H9 (cell line): ENCODE measurements around the gene CDC14A. TPM values are rescaled to one million over a fixed set of nuclear protein-coding genes. Genes with fewer than 3 reads are reported as not detected.
A peak's percentile ranks its signal among the peaks of the same experiment; 100 is the strongest.

ENCODE experiments used
- DNase-seq: peaks from one replicate; pipeline ENCODE4 v3.0.0-alpha.2; 2017
- H2AFZ ChIP-seq: one replicate; pipeline ENCODE4 v1.6.1; 2013; ENCODE audit warnings: mild to moderate bottlenecking, low read length, control low read depth, moderate library complexity
- H2AK5ac ChIP-seq: 2 replicates; pipeline ENCODE4 v1.6.1; 2013; ENCODE audit warnings: low read length, control low read depth, mixed read lengths; ENCODE audit not compliant: insufficient read length
- H2BK120ac ChIP-seq: one replicate; pipeline ENCODE4 v1.6.1; 2013; ENCODE audit warnings: low read depth, mild to moderate bottlenecking, low read length, control low read depth, inconsistent platforms; ENCODE audit not compliant: poor library complexity, severe bottlenecking
- H2BK12ac ChIP-seq: 2 replicates; pipeline ENCODE4 v1.6.1; 2013; ENCODE audit warnings: low read length, control low read depth, mixed read lengths, low read depth; ENCODE audit not compliant: insufficient read length
- H2BK15ac ChIP-seq: 2 replicates; pipeline ENCODE4 v1.6.1; 2013; ENCODE audit warnings: low read depth, low read length, control low read depth
- H2BK20ac ChIP-seq: one replicate; pipeline ENCODE4 v1.6.1; 2013; ENCODE audit warnings: low read depth, mild to moderate bottlenecking, low read length, control low read depth, inconsistent platforms; ENCODE audit not compliant: poor library complexity, severe bottlenecking
- H2BK5ac ChIP-seq: 2 replicates; pipeline ENCODE4 v1.6.1; 2013; ENCODE audit warnings: low read length, control low read depth, mixed read lengths; ENCODE audit not compliant: insufficient read length
- H3K14ac ChIP-seq: 2 replicates; pipeline ENCODE4 v1.6.1; 2013; ENCODE audit warnings: low read length, control low read depth; ENCODE audit not compliant: insufficient read depth
- H3K18ac ChIP-seq: 2 replicates; pipeline ENCODE4 v1.6.1; 2013; ENCODE audit warnings: low read depth, mild to moderate bottlenecking, mixed read lengths, low read length, control low read depth; ENCODE audit not compliant: insufficient read length
- H3K23ac ChIP-seq: 2 replicates; pipeline ENCODE4 v1.6.1; 2013; ENCODE audit warnings: low read length, control low read depth, mixed read lengths, low read depth; ENCODE audit not compliant: insufficient read length
- H3K23me2 ChIP-seq: 2 replicates; pipeline ENCODE4 v1.6.1; 2013; ENCODE audit warnings: low read depth, mild to moderate bottlenecking, mixed read lengths, low read length, control low read depth; ENCODE audit not compliant: insufficient read length, poor library complexity, severe bottlenecking
- H3K27ac ChIP-seq: 2 replicates; pipeline ENCODE4 v1.5.1; 2013; ENCODE audit warnings: low read length, control low read depth, mixed read lengths, low read depth; ENCODE audit not compliant: insufficient read length
- H3K27me3 ChIP-seq: 2 replicates; pipeline ENCODE4 v1.6.1; 2013; ENCODE audit warnings: low read length, control low read depth, inconsistent platforms; ENCODE audit not compliant: insufficient read depth
- H3K4ac ChIP-seq: 2 replicates; pipeline ENCODE4 v1.6.1; 2013; ENCODE audit warnings: low read depth, mild to moderate bottlenecking, control low read depth, inconsistent platforms, low read length, moderate library complexity
- H3K4me1 ChIP-seq: 2 replicates; pipeline ENCODE4 v1.6.1; 2013; ENCODE audit warnings: low read length, control low read depth, inconsistent platforms; ENCODE audit not compliant: insufficient read depth
- H3K4me2 ChIP-seq: 2 replicates; pipeline ENCODE4 v1.6.1; 2013; ENCODE audit warnings: low read length, control low read depth, mixed read lengths; ENCODE audit not compliant: insufficient read length, insufficient read depth
- H3K56ac ChIP-seq: 2 replicates; pipeline ENCODE4 v1.6.1; 2013; ENCODE audit warnings: low read depth, mild to moderate bottlenecking, mixed read lengths, low read length, control low read depth; ENCODE audit not compliant: insufficient read length
- H3K79me1 ChIP-seq: 2 replicates; pipeline ENCODE4 v1.6.1; 2013; ENCODE audit warnings: low read depth, mild to moderate bottlenecking, moderate library complexity, low read length, control low read depth, inconsistent platforms; ENCODE audit not compliant: insufficient read depth, poor library complexity, severe bottlenecking
- H3K79me2 ChIP-seq: 2 replicates; pipeline ENCODE4 v1.6.1; 2013; ENCODE audit warnings: low read length, control low read depth, inconsistent platforms; ENCODE audit not compliant: insufficient read depth
- H3K9ac ChIP-seq: 2 replicates; pipeline ENCODE4 v1.6.1; 2013; ENCODE audit warnings: low read length, control low read depth, mixed read lengths; ENCODE audit not compliant: insufficient read length; ENCODE audit errors: extremely low read depth
- H3K9me3 ChIP-seq: one replicate; pipeline ENCODE4 v1.6.1; 2013; ENCODE audit warnings: low read depth, low read length, inconsistent platforms; ENCODE audit not compliant: control insufficient read depth
- H3T11ph ChIP-seq: one replicate; pipeline ENCODE4 v1.6.1; 2013; ENCODE audit warnings: mild to moderate bottlenecking, low read length, control low read depth, inconsistent platforms
- H4K20me1 ChIP-seq: one replicate; pipeline ENCODE4 v1.6.1; 2013; ENCODE audit not compliant: control insufficient read depth, insufficient read length, insufficient read depth
- H4K5ac ChIP-seq: 2 replicates; pipeline ENCODE4 v1.6.1; 2013; ENCODE audit warnings: low read depth, mild to moderate bottlenecking, mixed read lengths, low read length, control low read depth; ENCODE audit not compliant: insufficient read length
- H4K8ac ChIP-seq: replicated peaks from 2 replicates; pipeline ENCODE4 v1.6.1; 2013; ENCODE audit warnings: low read length, control low read depth, mixed read lengths, low read depth; ENCODE audit not compliant: insufficient read length
- H4K91ac ChIP-seq: 2 replicates; pipeline ENCODE4 v1.6.1; 2013; ENCODE audit warnings: low read depth, mild to moderate bottlenecking, moderate library complexity, mixed read lengths, low read length, control low read depth; ENCODE audit not compliant: insufficient read length
- H3K27ac Mint-ChIP-seq, 3 experiments: 2 replicates in 2 of 3; 3 replicates in 1 of 3; pipeline ENCODE4 v1.8.0; 2020 to 2021; ENCODE audit warnings: mixed read lengths in 3 of 3, mild to moderate bottlenecking in 1 of 3, moderate library complexity in 1 of 3
- H3K27me3 Mint-ChIP-seq: 2 replicates; pipeline ENCODE4 v1.8.0; 2021; ENCODE audit warnings: low read depth, mild to moderate bottlenecking, moderate library complexity, mixed read lengths
- H3K36me3 Mint-ChIP-seq, 3 experiments: 2 replicates in 2 of 3; 3 replicates in 1 of 3; pipeline ENCODE4 v1.8.0; 2020 to 2021; ENCODE audit warnings: low read depth in 3 of 3, mixed read lengths in 3 of 3; ENCODE audit not compliant: insufficient read depth in 1 of 3
- H3K4me1 Mint-ChIP-seq, 2 experiments: 2 replicates each; pipeline ENCODE4 v1.8.0; 2020; ENCODE audit warnings: mixed read lengths in 2 of 2
- H3K4me3 Mint-ChIP-seq, 2 experiments: 2 replicates in 1 of 2; 3 replicates in 1 of 2; pipeline ENCODE4 v1.8.0; 2020 to 2021; ENCODE audit warnings: mild to moderate bottlenecking in 2 of 2, mixed read lengths in 2 of 2, moderate library complexity in 1 of 2
- H3K9me3 Mint-ChIP-seq, 2 experiments: 2 replicates in 1 of 2; 3 replicates in 1 of 2; pipeline ENCODE4 v1.8.0; 2020; ENCODE audit warnings: mild to moderate bottlenecking in 2 of 2, mixed read lengths in 2 of 2, moderate library complexity in 1 of 2
- WGBS: extraction: QIAGEN DNeasy Blood & Tissue Kit; methylation state at CpG from one replicate; pipeline ENCODE4 v1.1.7; 2013; ENCODE audit warnings: missing lambda C conversion rate, low lambda C conversion rate, mixed read lengths; ENCODE audit not compliant: insufficient read length; ENCODE audit errors: extremely low coverage; 5-methylcytosine and 5-hydroxymethylcytosine counted together
- total RNA-seq: library from RNA; stranded (reverse); gene quantifications from 2 replicates; pipeline ENCODE4 v1.2.1, GENCODE V29; 2021
- TF ChIP-seq, protein P1 (sequence below): fragments of 200-600 bp; sonication (generic); conservative IDR thresholded peaks from 3 replicates; pipeline ENCODE4 v1.8.0; 2021; ENCODE audit warnings: antibody characterized with exemption, mild to moderate bottlenecking

The CDC14A gene
- total RNA-seq, 1 experiment from 2014 or later, result 8.9 TPM

DNA sequence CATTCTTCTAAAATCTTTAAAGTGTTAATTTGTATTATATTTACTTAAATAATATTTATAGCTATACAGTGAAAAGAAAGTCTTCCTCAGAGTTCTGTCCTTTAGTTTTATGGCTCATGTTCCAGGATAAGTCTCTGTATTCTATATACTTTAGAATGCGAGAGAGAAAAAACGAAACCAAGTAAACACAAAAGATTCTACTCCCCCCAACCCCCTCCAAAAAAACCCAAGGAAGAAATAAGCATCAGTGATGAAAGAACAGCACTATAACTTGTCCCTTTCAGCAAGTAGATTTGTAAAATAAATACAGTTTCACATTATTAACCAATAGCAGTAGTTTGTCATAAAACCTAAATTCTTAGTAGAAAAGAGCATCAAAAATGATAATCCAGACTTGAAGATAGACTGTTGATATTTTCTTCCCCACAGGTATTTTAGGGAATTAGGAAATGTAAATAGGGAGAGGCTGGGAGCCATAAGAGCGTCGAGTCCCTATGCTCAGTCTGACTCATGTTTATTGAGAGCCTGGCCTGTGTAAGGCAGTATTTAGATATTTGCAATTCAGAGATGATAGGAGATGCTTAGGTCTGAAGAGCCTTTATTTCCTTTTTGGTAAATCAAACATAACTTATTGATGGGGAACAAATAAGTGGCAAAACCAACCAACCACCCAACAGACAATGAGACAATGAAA, 35.5 kb downstream of the CDC14A start:
- Histone ChIP-seq H2BK120ac (no peak overlapping the region), H3K14ac (no peak overlapping the region), H2AK5ac (no peak overlapping the region), H2BK20ac (no peak overlapping the region), H3K79me2 (no peaks in the 10 kb centered on the region), H3K56ac (no peak overlapping the region), H3K4ac (no peak overlapping the region), H4K91ac (no peak overlapping the region), H4K20me1 (no peaks in the 10 kb centered on the region), H2BK12ac (no peak overlapping the region), H3K18ac (no peak overlapping the region), H3K23ac (no peak overlapping the region), H2AFZ (no peak overlapping the region), H3T11ph (no peak overlapping the region), H3K23me2 (no peaks in the 10 kb centered on the region), H4K5ac (no peak overlapping the region), H3K27ac (no peak overlapping the region), H3K9me3 (no peaks in the 10 kb centered on the region), H3K9ac (no peak overlapping the region), H2BK5ac (no peak overlapping the region), H3K4me1 (no peaks in the 10 kb centered on the region; the same call in 1 of the 2 replicates), H4K8ac (no peak overlapping the region), H3K4me2 (no peak overlapping the region), H2BK15ac (no peak overlapping the region), H3K27me3 (no peaks in the 10 kb centered on the region), H3K79me1 (no peaks in the 10 kb centered on the region)
- Mint-ChIP-seq H3K27me3 (no peaks in the 10 kb centered on the region), H3K4me3 (no peak overlapping the region), H3K4me1 (peaks cover 16 to 17% of the 10 kb centered on the region in 2 experiments), H3K36me3 (no peaks in the 10 kb centered on the region), H3K27ac (peak overlapping the region in 2 of 3 experiments; percentile 21 to 71; a peak in 4 of 7 replicates), H3K9me3 (no peaks in the 10 kb centered on the region)
- DNase-seq, result no peak
- TF ChIP-seq, protein P1, sequence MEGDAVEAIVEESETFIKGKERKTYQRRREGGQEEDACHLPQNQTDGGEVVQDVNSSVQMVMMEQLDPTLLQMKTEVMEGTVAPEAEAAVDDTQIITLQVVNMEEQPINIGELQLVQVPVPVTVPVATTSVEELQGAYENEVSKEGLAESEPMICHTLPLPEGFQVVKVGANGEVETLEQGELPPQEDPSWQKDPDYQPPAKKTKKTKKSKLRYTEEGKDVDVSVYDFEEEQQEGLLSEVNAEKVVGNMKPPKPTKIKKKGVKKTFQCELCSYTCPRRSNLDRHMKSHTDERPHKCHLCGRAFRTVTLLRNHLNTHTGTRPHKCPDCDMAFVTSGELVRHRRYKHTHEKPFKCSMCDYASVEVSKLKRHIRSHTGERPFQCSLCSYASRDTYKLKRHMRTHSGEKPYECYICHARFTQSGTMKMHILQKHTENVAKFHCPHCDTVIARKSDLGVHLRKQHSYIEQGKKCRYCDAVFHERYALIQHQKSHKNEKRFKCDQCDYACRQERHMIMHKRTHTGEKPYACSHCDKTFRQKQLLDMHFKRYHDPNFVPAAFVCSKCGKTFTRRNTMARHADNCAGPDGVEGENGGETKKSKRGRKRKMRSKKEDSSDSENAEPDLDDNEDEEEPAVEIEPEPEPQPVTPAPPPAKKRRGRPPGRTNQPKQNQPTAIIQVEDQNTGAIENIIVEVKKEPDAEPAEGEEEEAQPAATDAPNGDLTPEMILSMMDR, result no peak
- WGBS, result no CpG with 5 or more reads among the region's 4 CpGs
